ENCODE measurements around the gene TTC29. TPM values are rescaled to one million over a fixed set of nuclear protein-coding genes. Genes with fewer than 3 reads are reported as not detected.
"Not testable (repeated sequence)": the region's sequence is repeated elsewhere in the genome, so short reads cannot be mapped to it uniquely, and the experiment has no call there.

The TTC29 gene
- polyA plus RNA-seq, 10 donors, result 0.11 to 0.22 (median 0.15) TPM; not detected in 6

DNA sequence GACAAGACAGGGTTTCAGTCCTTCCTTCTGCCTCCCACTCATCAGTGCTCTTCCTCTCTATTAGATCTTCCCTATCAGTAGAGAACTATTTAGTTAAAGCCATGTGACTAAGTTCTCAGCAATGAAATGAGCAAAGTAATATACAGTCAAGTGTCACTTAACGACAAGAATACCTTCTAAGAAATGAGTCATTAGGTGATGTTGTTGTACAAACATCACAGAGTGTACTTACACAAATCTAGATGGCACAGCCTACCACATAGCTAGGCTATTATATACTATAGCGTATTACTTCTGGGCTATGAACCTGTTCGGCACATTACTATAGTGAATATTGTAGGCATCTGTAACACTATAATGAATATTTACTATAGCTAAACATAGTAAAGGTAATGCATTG lies 235.7 kb downstream of the TTC29 start:
- DNase-seq, result no peak

DNA sequence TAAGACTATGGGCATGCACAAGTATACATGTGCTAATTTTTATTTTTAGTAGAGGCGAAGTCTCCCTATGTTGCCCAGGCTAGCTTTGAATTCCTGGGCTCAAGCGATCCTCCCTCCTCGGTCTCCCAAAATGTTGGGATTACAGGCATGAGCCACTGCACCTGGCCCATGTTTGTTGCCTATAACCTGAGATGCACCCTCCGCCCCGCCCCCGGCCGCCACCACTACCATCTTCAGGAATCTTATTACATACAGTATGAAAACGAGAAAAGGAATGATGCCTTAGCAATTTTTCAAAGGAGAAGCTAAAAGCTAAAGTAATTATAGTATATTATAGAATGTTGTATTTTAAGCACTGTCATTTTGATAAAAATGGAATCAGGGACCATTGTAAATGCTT lies 245.8 kb downstream of the TTC29 start:
- DNase-seq, result no peak

DNA sequence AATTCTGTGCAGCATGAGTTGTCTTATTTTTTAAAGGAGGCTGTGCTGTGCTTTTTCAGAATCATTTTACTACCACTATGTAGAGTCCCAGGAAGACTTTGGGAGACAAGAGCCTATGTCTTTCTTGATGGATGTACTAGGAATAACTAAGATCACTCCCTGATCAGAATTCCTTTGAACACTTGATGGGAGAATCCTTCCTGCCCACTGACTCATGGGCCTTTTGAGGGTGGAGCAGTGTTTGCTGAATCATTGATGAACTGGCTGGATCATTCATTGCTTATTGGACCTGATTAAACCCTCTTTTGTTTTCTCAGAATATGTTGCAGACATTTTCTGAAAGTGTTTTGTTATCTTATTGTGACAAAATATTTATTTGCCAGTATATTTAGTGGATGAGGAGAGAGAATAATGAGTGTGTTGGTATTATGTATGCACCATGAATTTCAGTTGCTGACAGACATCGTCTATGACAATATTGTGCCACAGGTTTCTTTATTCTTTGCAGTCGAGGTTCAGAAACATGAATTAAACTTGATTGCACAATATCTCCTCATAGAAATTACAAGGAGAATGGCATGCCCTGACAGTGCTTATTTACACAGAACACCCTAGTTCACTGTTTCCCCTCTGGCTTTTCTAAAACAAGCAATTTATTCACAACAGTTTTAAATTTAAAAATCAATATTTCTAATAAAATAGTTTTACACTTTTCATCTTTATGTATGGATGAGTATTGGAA lies 270.7 kb downstream of the TTC29 start:
- DNase-seq, result no peak

- not testable (repeated sequence) for DNase-seq
Measured at GRCh38 chr4:146663968-146664311, 281.7 kb downstream of the TTC29 start.

GRCh38 chr4:146661367-146661766 lies 284.3 kb downstream of the TTC29 start:
- no peak for DNase-seq

Data from muscle of back (tissue), 11 donors.